HG02763 (cell line): ENCODE measurements around the gene PLEKHM2.
"Not testable (repeated sequence)": the region's sequence is repeated elsewhere in the genome, so short reads cannot be mapped to it uniquely, and the experiment has no call there.

Experiments
- ATAC-seq: cut with Tn5 transposase; IDR thresholded peaks from one replicate; pipeline ENCODE4 v1.9.1; 2021; ENCODE audit warnings: mild to moderate bottlenecking, moderate library complexity; ENCODE audit not compliant: unreplicated experiment

PLEKHM2 gene

DNA sequence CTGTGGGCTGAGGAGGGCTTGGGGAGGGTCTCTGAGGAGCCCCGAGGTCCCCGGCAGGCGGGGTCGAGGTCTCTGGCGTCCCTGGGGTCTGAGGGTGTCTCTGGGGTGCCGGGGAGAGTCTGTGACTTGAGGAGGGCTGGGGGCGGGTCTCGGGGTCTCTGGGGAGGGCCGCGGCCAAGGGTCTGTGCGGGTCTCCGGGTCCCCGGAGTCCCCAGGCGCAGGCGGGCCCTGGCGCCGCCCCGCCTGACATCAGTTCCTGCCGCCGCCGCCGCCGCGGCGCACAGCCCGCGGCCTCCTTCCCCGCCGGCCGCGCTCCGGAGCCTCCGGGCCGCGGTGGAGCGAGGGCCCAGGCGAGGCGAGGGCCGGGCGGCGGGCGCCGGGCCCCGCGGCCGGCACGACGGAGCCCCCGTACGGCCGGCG, at the start of gene PLEKHM2:
Gene PLEKHM2, plus strand, starts transcription at position 279 of the 420 bp plus-strand sequence. CDS start 239 bp downstream, outside the sequence.
- ATAC-seq = no peak

DNA sequence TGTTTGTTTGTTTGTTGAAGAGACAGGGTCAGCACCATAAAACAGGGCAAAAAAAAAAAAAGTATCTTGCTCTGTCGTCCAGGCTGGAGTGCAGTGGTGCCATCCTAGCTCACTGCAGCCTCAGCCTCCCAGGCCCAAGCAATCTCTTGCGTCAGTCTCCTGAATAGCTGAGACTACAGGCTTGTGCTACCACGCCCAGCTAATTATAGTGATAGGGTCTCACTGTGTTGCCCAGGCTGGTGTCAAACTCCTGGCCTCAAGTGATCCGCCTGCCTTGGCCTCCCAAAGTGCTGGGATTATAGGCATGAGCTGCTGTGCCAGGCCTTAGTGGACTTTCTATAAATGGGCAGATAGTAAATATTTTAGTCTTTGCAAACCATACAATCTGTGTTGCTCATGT, 47.7 kb upstream of the PLEKHM2 start:
- no peak for ATAC-seq

GRCh38 chr1:15637826-15638225, 46.3 kb upstream of the PLEKHM2 start:
- no peak for ATAC-seq

GRCh38 chr1:15639262-15639661, 44.9 kb upstream of the PLEKHM2 start:
- ATAC-seq = no peak

GRCh38 chr1:15639931-15640330, 44.2 kb upstream of the PLEKHM2 start:
- no peak for ATAC-seq

DNA sequence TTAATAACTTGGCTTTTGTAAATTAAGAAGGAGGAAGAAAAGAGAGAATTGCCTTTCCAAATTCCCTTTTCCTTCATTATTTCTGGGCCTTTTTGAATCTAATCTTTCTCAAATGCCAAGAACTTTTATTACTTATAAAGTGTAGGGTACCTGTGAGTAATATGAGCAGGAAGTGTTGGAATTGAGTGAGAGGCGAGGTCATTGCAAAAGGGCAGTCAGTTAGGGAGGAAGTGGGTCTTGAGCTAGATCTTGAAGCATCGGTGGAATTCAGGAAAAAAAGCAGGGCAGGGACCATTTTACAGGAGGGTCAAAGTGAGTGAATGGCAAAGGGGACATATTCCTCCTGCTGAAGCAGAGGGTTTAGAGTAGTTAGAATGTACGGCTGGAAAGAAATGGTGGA, 43.5 kb upstream of the PLEKHM2 start:
- ATAC-seq = no peak

DNA sequence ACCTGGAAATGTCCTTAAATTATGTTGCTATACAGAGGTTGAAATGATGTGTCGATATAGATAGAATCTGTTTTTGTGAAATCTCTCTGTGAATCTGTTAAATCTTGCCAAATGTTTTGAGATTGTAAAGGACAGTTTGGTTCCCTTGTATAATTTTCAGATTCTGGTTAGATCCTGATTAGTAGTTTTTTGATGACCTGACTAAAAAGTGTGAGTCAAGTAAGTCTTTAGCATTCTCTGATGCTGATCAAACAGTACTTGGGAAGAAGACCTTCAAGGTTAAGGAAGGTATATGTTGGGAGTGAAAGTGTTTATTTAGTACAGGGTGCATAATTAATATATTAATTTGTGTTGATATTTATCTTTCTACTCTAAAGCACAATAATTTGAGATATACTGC, 34.2 kb upstream of the PLEKHM2 start:
- no peak for ATAC-seq

DNA sequence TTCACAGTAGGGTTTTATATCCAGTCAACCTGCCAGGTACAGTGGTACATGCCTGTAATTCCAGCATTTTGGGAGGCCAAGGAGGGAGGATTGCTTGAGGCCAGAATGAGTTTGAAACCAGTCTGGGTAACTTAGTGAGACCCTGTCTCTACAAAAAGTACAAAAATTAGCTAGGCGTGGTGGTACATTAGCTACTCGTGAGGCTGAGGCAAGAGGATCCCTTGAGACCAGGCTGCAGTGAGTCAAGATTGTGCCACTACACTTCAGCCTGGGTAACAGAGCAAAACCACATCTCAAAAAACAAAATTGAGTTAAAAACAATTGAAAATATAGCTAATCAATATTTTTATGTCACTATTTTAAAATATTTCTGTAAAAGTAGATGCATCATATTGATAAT, 33.7 kb upstream of the PLEKHM2 start:
- no peak for ATAC-seq

GRCh38 chr1:15652130-15652529, 32.0 kb upstream of the PLEKHM2 start:
- ATAC-seq = not testable (repeated sequence)

DNA sequence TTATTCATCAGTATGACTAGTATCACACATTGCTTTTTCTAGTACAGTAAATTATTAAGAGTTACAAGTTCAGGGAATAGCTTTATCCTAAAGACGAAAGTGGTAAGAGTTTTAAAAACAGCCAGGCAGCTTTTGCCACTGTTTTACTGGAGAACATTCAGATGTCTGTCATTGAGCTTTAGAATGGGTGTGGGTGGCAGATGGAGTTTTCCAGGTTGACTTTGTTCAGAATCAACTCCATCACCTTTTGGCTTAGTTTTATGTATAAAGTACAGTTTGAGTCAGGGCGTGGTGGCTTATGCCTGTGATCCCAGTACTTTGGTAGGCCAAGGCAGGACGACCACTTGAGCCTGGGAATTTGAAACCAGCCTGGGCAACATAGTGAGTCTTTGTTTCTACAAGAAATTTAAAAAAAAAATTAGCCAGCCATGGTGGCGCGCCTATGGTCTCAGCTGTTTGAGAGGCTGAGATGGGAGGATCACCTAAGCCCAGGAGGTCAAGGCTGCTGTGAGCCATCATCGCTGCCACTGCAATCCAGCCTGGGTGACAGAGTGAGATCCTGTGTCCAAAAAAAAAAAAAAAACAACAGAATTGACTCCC, 29.9 kb upstream of the PLEKHM2 start:
- ATAC-seq = no peak

DNA sequence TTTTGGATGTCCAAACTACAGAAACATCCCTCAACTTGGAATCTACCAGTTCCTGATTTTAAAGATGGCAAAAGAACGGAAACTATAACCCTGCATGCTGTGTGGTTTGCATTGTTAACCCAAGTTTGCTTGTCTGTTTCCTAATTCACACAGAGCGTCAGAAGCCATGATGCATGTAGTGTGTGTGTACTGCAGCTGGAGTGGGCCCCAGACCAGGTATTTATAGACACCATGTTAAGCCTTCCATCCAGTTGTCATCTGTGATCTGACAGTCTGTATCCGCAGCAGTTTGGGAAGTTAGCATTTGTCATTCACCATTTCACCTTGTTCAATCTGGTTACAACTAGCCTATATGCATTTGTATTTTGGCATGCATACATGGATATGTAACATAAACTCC, 27.7 kb upstream of the PLEKHM2 start:
- no peak for ATAC-seq

- no peak for ATAC-seq
These were observed 27.1 kb upstream of the PLEKHM2 start for GRCh38 chr1:15657021-15657420.

DNA sequence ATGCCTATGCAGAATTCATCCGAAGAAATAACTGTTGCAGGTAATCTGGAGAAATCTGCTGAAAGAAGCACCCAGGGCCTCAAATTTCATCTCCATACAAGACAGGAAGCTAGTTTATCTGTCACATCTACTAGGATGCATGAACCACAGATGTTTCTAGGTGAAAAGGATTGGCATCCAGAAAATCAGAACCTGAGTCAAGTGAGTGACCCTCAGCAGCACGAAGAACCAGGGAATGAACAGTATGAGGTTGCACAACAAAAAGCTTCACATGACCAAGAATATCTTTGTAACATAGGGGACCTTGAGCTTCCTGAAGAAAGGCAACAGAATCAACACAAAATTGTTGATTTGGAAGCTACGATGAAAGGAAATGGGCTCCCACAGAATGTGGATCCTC, 24.0 kb upstream of the PLEKHM2 start:
- ATAC-seq = no peak

GRCh38 chr1:15662477-15662876, 21.6 kb upstream of the PLEKHM2 start:
- ATAC-seq = no peak

DNA sequence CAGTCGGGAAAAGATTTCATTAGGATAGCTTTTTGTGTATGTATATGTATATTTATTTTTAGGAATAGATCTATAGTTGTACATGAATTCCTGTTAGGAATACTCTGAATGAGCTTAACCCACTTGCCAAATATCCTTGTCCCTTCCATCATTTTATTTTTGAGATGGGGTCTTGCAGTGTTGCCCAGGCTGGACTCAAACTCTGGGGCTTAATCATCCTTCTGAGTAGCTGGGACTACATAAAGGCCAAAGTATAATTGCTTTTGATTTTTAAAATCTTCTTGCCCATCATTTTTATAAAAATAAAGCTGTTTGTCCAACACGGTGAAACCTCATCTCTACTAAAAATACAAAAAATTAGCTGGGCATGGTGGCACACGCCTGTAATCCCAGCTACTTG, 20.2 kb upstream of the PLEKHM2 start:
- no peak for ATAC-seq

GRCh38 chr1:15667362-15667761, 16.8 kb upstream of the PLEKHM2 start:
- no peak for ATAC-seq

- no peak for ATAC-seq
These were observed 15.9 kb upstream of the PLEKHM2 start for GRCh38 chr1:15668089-15668754.

- ATAC-seq = no peak
These were observed 15.0 kb upstream of the PLEKHM2 start for GRCh38 chr1:15669074-15669473.

- no peak for ATAC-seq
These were observed 14.3 kb upstream of the PLEKHM2 start for GRCh38 chr1:15669864-15670263.

GRCh38 chr1:15671430-15671829, 12.7 kb upstream of the PLEKHM2 start:
- ATAC-seq = no peak

- no peak for ATAC-seq
These were observed 9.5 kb upstream of the PLEKHM2 start for GRCh38 chr1:15674386-15675159.

DNA sequence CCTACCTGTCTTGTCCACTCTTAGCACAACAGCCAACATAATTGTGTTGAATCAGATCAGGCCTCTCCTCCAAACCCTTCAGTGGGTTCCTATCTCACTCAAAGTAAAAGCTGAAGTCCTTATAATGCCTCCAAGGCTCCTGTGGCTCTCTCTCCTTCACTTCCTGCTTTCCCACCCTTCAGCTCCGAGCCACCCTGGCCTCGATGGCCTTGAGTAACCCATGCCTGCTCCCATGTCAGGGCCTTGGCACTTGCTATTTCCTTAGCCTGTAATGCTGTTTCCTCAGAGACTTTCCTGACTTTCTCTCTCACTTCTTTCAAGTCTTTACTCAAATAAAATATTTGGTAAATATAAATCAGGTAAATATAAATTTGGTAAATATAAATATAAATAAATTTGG, 8.1 kb upstream of the PLEKHM2 start:
- ATAC-seq = no peak
